ENCODE results near the gene CRACR2B.

The CRACR2B gene

DNA sequence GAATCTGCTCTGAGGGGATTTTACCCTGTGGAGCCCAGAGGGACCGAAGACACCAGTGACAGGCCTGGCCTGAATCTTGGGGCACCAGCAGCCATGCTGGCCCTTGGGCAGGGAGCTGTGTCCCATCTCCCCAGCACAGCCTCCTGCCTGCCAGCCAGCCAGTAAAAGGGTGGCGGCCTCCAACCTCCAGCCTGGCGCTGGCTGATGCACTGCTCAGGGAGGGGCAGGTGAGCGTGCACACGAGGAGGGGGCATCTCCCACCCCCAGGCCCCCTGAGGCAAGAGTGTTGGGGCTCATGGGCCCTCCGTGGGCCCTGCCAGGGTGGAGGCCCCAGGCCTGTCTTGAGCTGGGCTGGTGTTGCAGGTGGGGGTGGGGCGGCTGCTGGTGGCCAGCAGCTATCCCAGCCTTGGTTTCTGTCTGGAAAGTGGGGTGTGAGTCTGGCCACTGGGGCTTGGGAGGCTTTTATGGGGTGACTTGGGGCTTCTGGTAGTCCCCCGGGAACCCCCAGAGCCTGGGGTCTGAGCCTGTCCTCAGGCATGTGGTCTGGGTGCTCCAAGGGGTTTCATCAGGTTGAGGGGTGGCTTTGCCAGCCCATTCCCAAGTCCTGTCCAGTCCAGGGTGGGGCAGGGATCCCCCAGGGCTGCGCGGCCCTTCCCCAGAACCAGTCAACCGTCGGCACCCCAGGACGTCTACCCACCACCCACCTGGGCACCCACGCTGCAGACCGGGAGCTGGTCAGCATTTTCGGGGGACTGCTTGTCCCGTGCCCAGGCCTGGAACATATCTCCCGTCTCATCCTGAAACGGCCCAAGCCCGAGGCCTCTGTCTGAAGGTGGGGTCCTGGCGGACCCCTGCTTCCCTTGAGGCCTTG lies 32.8 kb downstream of the CRACR2B start:
- H3K4me3 ChIP-seq = no peak overlapping the region
- peak overlapping the region in 3 of 21 experiments; percentile 7 to 19 (median 7) for H3K27ac ChIP-seq

DNA sequence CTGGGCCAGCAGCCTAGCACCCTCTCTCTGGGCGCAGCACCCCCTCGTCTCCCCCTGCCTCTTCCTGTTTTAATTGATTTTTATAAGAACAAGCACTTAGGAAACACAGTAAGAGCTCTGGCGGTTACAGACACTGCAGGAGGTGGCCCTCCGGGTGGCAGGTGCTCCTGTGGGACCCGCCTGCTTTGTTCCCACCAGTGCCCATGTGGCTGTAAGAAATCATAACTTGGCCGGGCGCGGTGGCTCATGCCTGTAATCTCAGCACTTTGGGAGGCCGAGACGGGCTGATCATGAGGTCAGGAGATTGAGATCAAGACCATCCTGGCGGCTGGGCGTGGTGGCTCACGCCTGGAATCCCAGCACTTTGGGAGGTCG lies 33.4 kb downstream of the CRACR2B start:
- H3K27ac ChIP-seq = no peak overlapping the region
- no peak overlapping the region for H3K4me3 ChIP-seq

DNA sequence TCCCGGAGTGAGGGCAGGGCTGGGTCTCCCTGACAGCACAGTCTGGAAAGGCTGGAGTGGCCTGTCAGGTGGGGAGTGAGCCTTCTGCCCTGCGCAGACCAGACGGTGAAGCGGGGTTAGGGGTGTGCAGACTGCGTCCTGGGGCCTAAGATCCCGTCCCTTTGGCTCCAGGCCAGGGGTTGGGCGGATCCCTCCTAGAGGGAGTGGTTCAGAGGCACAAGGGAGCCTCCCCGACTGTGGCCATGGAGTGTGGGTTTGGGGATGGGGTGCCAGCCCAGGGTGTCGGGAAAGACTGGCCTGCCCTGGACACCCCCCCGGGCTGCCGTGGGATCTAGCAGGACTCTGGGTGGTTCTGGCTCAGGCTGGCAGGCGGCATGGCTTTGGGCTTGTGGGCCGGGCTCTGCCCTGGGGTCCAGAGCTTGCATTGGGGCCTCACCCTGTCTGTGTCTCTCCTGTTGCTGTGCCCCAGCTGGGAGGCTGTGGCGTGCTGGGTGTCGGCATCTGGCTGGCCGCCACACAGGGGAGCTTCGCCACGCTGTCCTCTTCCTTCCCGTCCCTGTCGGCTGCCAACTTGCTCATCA lies 34.5 kb downstream of the CRACR2B start:
- H3K4me3 ChIP-seq = no peak overlapping the region
- H3K27ac ChIP-seq = peak overlapping the region in 2 of 21 experiments; percentile 28 to 43

DNA sequence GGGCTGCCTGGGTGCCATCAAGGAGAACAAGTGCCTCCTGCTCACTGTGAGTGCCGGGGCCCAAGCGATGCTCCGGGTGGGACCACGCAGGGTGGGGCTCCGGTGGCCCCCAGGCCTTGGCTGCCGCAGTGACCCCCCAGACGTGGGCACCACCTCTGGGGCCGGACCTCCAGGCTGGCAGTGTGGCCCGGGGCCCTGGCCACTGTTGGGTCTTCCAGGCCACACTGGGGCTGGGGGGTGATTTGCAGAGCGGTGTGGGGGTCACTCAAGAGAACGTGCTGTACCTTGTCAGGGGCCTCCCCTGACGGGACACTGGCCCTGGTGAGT lies 34.9 kb downstream of the CRACR2B start:
- Histone ChIP-seq H3K27ac (no peak overlapping the region), H3K4me3 (no peak overlapping the region)

- Histone ChIP-seq H3K27ac (no peak overlapping the region), H3K4me3 (no peak overlapping the region)
Measured at GRCh38 chr11:863023-863909, 35.5 kb downstream of the CRACR2B start.

- no peak overlapping the region for H3K27ac ChIP-seq
- no peak overlapping the region for H3K4me3 ChIP-seq
Measured at GRCh38 chr11:863910-864827, 36.5 kb downstream of the CRACR2B start.

GRCh38 chr11:864898-865297 lies 37.2 kb downstream of the CRACR2B start:
- H3K4me3 ChIP-seq = no peak overlapping the region
- no peak overlapping the region for H3K27ac ChIP-seq

GRCh38 chr11:865462-866430 lies 38.0 kb downstream of the CRACR2B start:
- Histone ChIP-seq H3K27ac (no peak overlapping the region), H3K4me3 (no peak overlapping the region)

DNA sequence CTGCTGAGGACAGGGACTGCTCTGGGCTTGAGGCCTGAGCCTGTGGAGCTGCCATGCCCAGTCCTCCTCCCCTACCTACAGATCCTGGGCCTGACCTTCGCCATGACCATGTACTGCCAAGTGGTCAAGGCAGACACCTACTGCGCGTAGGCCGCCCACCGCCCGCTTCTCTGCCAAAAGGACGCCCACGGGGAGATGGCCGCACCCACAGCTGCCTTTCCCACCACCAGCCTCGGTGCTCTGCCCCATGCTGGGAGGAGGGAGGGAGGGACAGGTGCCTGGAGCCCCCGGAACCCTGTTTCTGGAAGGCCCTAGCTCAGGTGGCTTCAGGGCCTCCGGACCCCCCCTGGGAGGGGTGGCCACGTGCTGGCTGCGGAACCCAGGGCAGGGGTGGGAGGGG lies 38.8 kb downstream of the CRACR2B start:
- no peak overlapping the region for H3K4me3 ChIP-seq

GRCh38 chr11:867856-868358 lies 40.2 kb downstream of the CRACR2B start:
- no peak overlapping the region for H3K27ac ChIP-seq
- no peak overlapping the region for H3K4me3 ChIP-seq

More for the DNA sequence above, 38.8 kb downstream of the CRACR2B start:
- H3K27ac ChIP-seq = no peak overlapping the region

DNA sequence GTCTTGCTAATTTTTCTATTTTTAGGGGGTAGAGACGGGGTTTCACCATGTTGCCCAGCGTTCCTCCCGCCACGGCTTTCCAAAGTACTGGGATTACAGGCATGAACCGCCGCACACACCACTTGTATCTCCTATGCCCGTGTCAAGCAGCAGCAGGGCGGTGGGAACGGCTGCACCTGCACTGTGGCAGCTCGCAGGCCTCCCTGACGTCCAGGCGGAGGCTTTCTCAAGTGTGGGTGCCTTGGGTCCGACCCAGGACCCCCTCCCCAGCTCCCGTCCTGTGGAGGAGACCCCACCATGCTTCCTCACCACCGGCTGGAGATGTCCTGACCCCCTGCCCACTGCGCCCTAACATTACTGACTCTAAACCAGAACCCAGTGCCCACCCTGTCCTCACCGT lies 40.7 kb downstream of the CRACR2B start:
- no peak overlapping the region for H3K4me3 ChIP-seq
- H3K27ac ChIP-seq = no peak overlapping the region

DNA sequence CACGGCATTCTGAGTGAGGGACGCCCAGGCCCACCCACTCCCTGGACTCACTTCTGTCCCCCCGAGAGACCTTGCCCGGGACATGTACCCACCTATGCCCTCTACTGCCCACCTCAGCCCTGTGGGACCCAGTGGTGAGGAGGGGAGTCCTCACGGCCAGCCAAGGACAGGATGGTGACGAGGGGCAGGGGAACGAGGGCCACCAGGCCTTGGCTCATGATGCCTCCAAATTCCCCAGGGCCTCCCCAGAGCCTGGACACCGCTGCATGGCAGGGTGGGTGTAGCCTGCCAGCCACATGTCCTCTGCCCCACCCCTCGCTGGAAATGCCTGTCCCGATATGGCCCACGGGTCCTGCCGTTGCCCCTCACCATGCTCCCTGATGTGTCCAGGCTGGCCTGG lies 41.1 kb downstream of the CRACR2B start:
- Histone ChIP-seq H3K27ac (no peak overlapping the region), H3K4me3 (no peak overlapping the region)

DNA sequence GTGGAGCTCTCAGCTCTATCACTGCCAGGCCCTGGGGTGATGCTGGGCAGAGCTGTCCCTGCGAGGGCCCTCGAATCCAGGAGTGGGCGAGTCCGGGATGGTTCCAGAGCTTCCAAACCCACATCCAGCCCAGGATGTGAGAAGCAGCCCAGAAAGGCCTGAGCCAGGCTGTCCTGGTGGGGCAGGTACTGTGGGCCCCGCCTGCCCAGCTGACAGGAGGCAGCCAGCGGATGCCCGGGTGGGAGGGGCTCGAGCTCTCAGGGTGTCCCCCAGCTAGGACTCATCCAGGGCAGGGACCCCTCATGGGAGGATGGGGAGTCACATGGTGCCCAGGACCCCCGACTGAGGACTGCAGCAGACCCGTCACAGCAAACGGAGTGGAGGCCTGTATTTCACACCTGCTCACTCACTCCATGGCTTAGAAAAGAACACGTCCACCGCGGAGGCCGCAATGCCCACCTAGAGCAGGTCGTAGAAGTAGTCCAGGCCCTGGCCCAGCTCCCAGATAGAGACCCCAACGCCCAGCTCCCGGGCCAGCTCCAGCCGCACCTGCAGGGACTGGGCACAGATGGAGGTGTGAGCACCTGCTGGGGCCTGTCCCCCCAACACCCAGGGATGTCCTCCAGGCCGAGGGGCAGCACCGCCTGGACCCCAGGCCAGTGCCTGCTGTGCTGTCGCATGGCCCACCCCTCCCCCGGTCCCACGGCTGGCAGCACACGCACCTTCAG lies 41.8 kb downstream of the CRACR2B start:
- no peak overlapping the region for H3K27ac ChIP-seq

DNA sequence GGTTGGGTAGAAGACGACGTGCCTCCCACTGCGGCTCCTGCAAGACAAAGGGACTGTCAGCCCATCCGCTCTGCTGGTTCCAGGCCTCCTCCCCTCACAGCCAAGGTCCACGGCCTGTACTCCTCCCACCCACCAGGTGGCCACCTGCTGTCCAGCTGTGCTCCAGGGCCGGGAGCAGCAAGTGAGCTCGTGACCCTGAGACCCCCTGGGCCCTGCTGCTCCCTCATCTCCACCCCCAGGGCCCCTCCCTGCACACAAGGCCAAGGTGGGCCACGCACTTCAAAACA lies 42.4 kb downstream of the CRACR2B start:
- Histone ChIP-seq H3K27ac (no peak overlapping the region), H3K4me3 (no peak overlapping the region)

More for the DNA sequence above, 41.8 kb downstream of the CRACR2B start:
- no peak overlapping the region for H3K4me3 ChIP-seq

GRCh38 chr11:870418-870817 lies 42.7 kb downstream of the CRACR2B start:
- no peak overlapping the region for H3K27ac ChIP-seq
- H3K4me3 ChIP-seq = no peak overlapping the region

- no peak overlapping the region for H3K27ac ChIP-seq
- no peak overlapping the region for H3K4me3 ChIP-seq
Measured at GRCh38 chr11:871472-871871, 43.8 kb downstream of the CRACR2B start.

- no peak overlapping the region for H3K4me3 ChIP-seq
- no peak overlapping the region for H3K27ac ChIP-seq
Measured at GRCh38 chr11:872799-873198, 45.1 kb downstream of the CRACR2B start.

DNA sequence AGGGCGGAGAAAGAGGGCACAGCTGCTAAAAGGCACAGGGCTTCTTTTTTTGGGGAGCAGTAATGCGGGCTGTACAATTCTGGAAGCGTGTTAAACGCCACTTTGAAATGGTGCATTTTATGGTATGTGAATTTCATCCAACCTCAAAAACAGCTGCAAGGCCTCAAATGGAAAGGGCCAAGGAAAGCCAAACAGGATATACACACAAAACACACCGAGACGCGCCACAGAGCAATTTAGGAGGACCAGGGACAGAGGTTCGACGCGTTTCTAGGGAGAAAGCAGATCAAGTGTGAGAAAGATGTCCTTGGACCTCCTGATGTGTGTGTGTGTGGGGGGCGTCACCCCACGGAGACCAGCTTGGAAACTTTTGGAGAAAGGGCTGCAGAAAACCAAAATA lies 46.0 kb downstream of the CRACR2B start:
- H3K27ac ChIP-seq = no peak overlapping the region
- H3K4me3 ChIP-seq = no peak overlapping the region
